ENCODE data around the gene FBXO3. TPM values are rescaled to one million over a fixed set of nuclear protein-coding genes. Genes with fewer than 3 reads are reported as not detected.

FBXO3 gene
- total RNA-seq, 1 donor from 2014 or later = 61.0 TPM

DNA sequence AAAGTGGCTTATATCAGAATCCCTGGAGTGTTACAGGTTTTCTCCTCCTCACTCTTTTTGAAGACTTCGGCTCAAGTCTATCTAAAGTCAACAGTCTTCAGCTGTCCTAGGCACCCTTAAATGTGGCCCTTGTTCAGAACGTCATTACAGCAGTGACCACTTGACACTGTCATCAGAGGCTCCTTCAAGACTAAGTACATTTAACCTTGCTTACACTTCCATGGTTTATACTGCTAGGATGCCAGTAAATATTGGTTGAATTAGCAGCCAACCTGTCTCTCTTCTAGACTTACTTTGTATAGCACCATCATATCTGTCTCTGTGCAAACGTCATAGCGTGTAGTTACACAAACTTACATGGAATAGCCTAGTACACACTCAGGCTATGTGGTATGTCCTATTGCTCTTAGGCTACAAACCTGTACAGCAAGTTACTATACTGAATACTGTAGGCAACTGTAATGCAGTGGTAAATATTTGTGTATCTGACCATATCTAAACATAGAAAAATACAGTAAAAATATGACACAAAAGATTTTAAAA lies 60.4 kb downstream of the FBXO3 start:
- Histone ChIP-seq H2AFZ (replicated peaks) (no peak overlapping the region), H3K79me2 (ENCODE audit: low read depth) (no peaks in the 10 kb centered on the region), H3K9ac (no peak overlapping the region), H3F3A (ENCODE audit: low read depth) (no peaks in the 10 kb centered on the region), H3K4me3 (no peak overlapping the region), H4K20me1 (ENCODE audit: low read depth) (no peaks in the 10 kb centered on the region), H3K36me3 (no peaks in the 10 kb centered on the region), H3K4me2 (no peak overlapping the region), H3K27ac (no peak overlapping the region), H3K27me3 (no peaks in the 10 kb centered on the region), H3K4me1 (no peaks in the 10 kb centered on the region), H3K9me3 (ENCODE audit: low read depth) (no peaks in the 10 kb centered on the region)
- Mint-ChIP-seq H3K4me1 (no peaks in the 10 kb centered on the region), H3K4me3 (no peak overlapping the region), H3K27me3 (ENCODE audit: insufficient read depth, low read depth) (peaks cover 2% of the 10 kb centered on the region), H3K36me3 (peaks cover 6% of the 10 kb centered on the region), H3K9me3 (no peaks in the 10 kb centered on the region), H3K27ac (no peak overlapping the region)
- no peak for DNase-seq (ENCODE audit: low spot score)
- TF ChIP-seq EZH2 (IDR thresholded peaks at IDR 0.05) = no peak
- TF ChIP-seq CTCF (IDR thresholded peaks at IDR 0.05) = no peak
- TF ChIP-seq EZH2phosphoT487 (IDR thresholded peaks at IDR 0.05) = no peak

- H3F3A ChIP-seq (ENCODE audit: low read depth) = no peaks in the 10 kb centered on the region
- no peak for DNase-seq (ENCODE audit: low spot score)
- no peak overlapping the region for H3K4me3 Mint-ChIP-seq
- no peak overlapping the region for H2AFZ ChIP-seq (replicated peaks)
- H3K9me3 ChIP-seq (ENCODE audit: low read depth) = no peaks in the 10 kb centered on the region
- no peak overlapping the region for H3K27ac Mint-ChIP-seq
- H3K27me3 ChIP-seq = no peaks in the 10 kb centered on the region
- no peaks in the 10 kb centered on the region for H3K9me3 Mint-ChIP-seq
- no peaks in the 10 kb centered on the region for H3K36me3 ChIP-seq
- peaks cover 7% of the 10 kb centered on the region for H3K36me3 Mint-ChIP-seq
- H4K20me1 ChIP-seq (ENCODE audit: low read depth) = no peaks in the 10 kb centered on the region
- no peak overlapping the region for H3K4me2 ChIP-seq
- H3K4me3 ChIP-seq = no peak overlapping the region
- H3K4me1 ChIP-seq = no peaks in the 10 kb centered on the region
- H3K27me3 Mint-ChIP-seq (ENCODE audit: insufficient read depth, low read depth) = peaks cover 2% of the 10 kb centered on the region
- no peaks in the 10 kb centered on the region for H3K4me1 Mint-ChIP-seq
- no peak for TF ChIP-seq CTCF (IDR thresholded peaks at IDR 0.05)
- no peak for TF ChIP-seq EZH2phosphoT487 (IDR thresholded peaks at IDR 0.05)
- TF ChIP-seq EZH2 (IDR thresholded peaks at IDR 0.05) = no peak
- no peak overlapping the region for H3K27ac ChIP-seq
- no peaks in the 10 kb centered on the region for H3K79me2 ChIP-seq (ENCODE audit: low read depth)
- no peak overlapping the region for H3K9ac ChIP-seq
Measured at GRCh38 chr11:33713151-33713855, 61.0 kb downstream of the FBXO3 start.

DNA sequence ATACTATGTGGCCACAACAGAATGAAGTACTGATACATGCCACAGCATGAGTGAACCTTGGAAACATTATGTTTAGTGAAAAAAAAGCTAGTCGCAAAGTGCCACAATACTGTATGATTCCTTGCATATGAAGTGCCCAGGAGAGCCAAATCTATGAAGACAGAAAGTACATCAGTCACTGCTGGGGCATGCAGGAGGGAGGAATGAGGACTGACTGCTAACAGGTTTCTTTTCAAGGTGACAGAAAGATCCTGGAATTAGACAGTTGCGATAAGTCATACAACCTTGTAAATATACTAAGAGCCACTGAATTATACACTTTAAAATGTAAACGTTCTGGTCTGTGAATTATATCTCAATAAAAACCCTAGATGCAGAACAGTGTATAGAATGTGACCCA lies 61.9 kb downstream of the FBXO3 start:
- H3F3A ChIP-seq (ENCODE audit: low read depth) = no peaks in the 10 kb centered on the region
- no peaks in the 10 kb centered on the region for H3K27me3 Mint-ChIP-seq (ENCODE audit: insufficient read depth, low read depth)
- no peak overlapping the region for H3K4me2 ChIP-seq
- no peaks in the 10 kb centered on the region for H3K36me3 ChIP-seq
- no peaks in the 10 kb centered on the region for H3K9me3 ChIP-seq (ENCODE audit: low read depth)
- H3K27ac ChIP-seq = no peak overlapping the region
- no peaks in the 10 kb centered on the region for H3K4me1 Mint-ChIP-seq
- DNase-seq (ENCODE audit: low spot score) = no peak
- H3K36me3 Mint-ChIP-seq = peaks cover 7% of the 10 kb centered on the region
- H3K4me3 Mint-ChIP-seq = no peak overlapping the region
- no peaks in the 10 kb centered on the region for H3K4me1 ChIP-seq
- TF ChIP-seq CTCF (IDR thresholded peaks at IDR 0.05) (no peak), EZH2 (IDR thresholded peaks at IDR 0.05) (no peak), EZH2phosphoT487 (IDR thresholded peaks at IDR 0.05) (no peak)
- no peak overlapping the region for H3K4me3 ChIP-seq
- H3K27me3 ChIP-seq = no peaks in the 10 kb centered on the region
- H3K27ac Mint-ChIP-seq = no peak overlapping the region
- no peak overlapping the region for H3K9ac ChIP-seq
- H3K79me2 ChIP-seq (ENCODE audit: low read depth) = no peaks in the 10 kb centered on the region
- no peak overlapping the region for H2AFZ ChIP-seq (replicated peaks)
- no peaks in the 10 kb centered on the region for H4K20me1 ChIP-seq (ENCODE audit: low read depth)
- no peaks in the 10 kb centered on the region for H3K9me3 Mint-ChIP-seq
